Erythroblast (primary cell): ENCODE data around the gene HK2.
"Not testable (repeated sequence)": the region's sequence is repeated elsewhere in the genome, so short reads cannot be mapped to it uniquely, and the experiment has no call there.

Experiments
- DNase-seq, 2 experiments: peaks; one replicate each; lab custom pipeline; 2025; lab: John Stamatoyannopoulos, UW
- GATA1 ChIP-seq: IDR thresholded peaks from 2 replicates; pipeline ENCODE4 v1.6.1; 2011; ENCODE audit warnings: low read depth, mild to moderate bottlenecking, control low read depth, low read length, moderate library complexity
- POLR2A ChIP-seq: IDR thresholded peaks from 2 replicates; pipeline ENCODE4 v1.6.1; 2011; ENCODE audit warnings: mild to moderate bottlenecking, low read length

Gene HK2

GRCh38 chr2:74833418-74834233, at the start of gene HK2:
TSS of gene HK2 (plus strand) at chr2:74834127. CDS start at chr2:74834581, 454 bp downstream.
- peak; percentile 80 to 83 for DNase-seq
- TF ChIP-seq POLR2A (no peak), GATA1 (no peak)

GRCh38 chr2:74789271-74789670, 44.7 kb upstream of the HK2 start:
- TF ChIP-seq GATA1 (no peak), POLR2A (no peak)
- DNase-seq = no peak

- TF ChIP-seq GATA1 (no peak), POLR2A (no peak)
- no peak for DNase-seq
These were observed 41.6 kb upstream of the HK2 start for GRCh38 chr2:74792282-74792681.

GRCh38 chr2:74794878-74795277, 39.0 kb upstream of the HK2 start:
- DNase-seq = not testable (repeated sequence)

GRCh38 chr2:74806355-74806839, 27.5 kb upstream of the HK2 start:
- DNase-seq = no peak
- no peak for TF ChIP-seq GATA1
- TF ChIP-seq POLR2A = no peak

GRCh38 chr2:74806920-74807319, 27.0 kb upstream of the HK2 start:
- no peak for DNase-seq
- TF ChIP-seq GATA1 = no peak
- no peak for TF ChIP-seq POLR2A

GRCh38 chr2:74812787-74813590, 20.9 kb upstream of the HK2 start:
- DNase-seq = no peak
- no peak for TF ChIP-seq POLR2A
- TF ChIP-seq GATA1 = no peak

GRCh38 chr2:74814102-74814501, 19.8 kb upstream of the HK2 start:
- no peak for DNase-seq
- no peak for TF ChIP-seq GATA1

- no peak for DNase-seq
- no peak for TF ChIP-seq GATA1
- TF ChIP-seq POLR2A = no peak
These were observed 18.0 kb upstream of the HK2 start for GRCh38 chr2:74815941-74816340.

- TF ChIP-seq POLR2A = no peak
- TF ChIP-seq GATA1 = no peak
- DNase-seq = no peak
These were observed 17.2 kb upstream of the HK2 start for GRCh38 chr2:74816540-74817303.

- DNase-seq = no peak
- TF ChIP-seq POLR2A (no peak), GATA1 (no peak)
These were observed 16.6 kb upstream of the HK2 start for GRCh38 chr2:74817304-74817675.

GRCh38 chr2:74819702-74820101, 14.2 kb upstream of the HK2 start:
- DNase-seq = no peak
- TF ChIP-seq GATA1 (no peak), POLR2A (no peak)
